ENCODE measurements around the gene CYBC1. TPM values are rescaled to one million over a fixed set of nuclear protein-coding genes. Genes with fewer than 3 reads are reported as not detected.

The CYBC1 gene
- total RNA-seq, 4 donors from 2014 or later: 79.2 to 103 (median 88.0) TPM

- TF ChIP-seq CTCF (IDR thresholded peaks at IDR 0.05) (no peak), POLR2A (IDR thresholded peaks at IDR 0.05) (no peak)
- no peaks in the 10 kb centered on the region for H3K9me3 ChIP-seq
- no peaks in the 10 kb centered on the region for H3K4me1 ChIP-seq
- no peak for DNase-seq
- peaks cover 0 to 20% (median 0%) of the 10 kb centered on the region in 3 donors for H3K36me3 ChIP-seq
- no peak overlapping the region for H3K27ac ChIP-seq
- H3K27me3 ChIP-seq: no peaks in the 10 kb centered on the region
- no peak overlapping the region for H3K4me3 ChIP-seq
Measured at GRCh38 chr17:82394278-82394677, 56.3 kb downstream of the CYBC1 start.

GRCh38 chr17:82392941-82393340, 57.6 kb downstream of the CYBC1 start:
- Histone ChIP-seq H3K36me3 (peaks cover 0 to 20% (median 0%) of the 10 kb centered on the region in 3 donors), H3K4me1 (no peaks in the 10 kb centered on the region), H3K4me3 (no peak overlapping the region), H3K27ac (no peak overlapping the region), H3K9me3 (no peaks in the 10 kb centered on the region), H3K27me3 (no peaks in the 10 kb centered on the region)
- no peak for DNase-seq
- TF ChIP-seq CTCF (IDR thresholded peaks at IDR 0.05): no peak
- TF ChIP-seq POLR2A (IDR thresholded peaks at IDR 0.05): no peak

Small RNA genes lying within 50 kb of the gene (small RNA-seq; reads per million reads assigned to genes)
- gene RF00019: 0 reads per million in 2 donors

Other genes with a start within 250 kb of the CYBC1 start
- gene CCDC57, start 237.9 kb downstream of the CYBC1 start, total RNA-seq: 100 to 1,000 TPM in 2 of 4 donors, 10 to 100 TPM in 2; 28.2 to 144 (median 79.8) TPM
- 10 to 100 TPM; 18.9 to 55.0 (median 35.3) TPM for gene SLC16A3, start 221.7 kb downstream of the CYBC1 start, total RNA-seq
- 100 to 1,000 TPM; 148 to 232 (median 215) TPM for gene CSNK1D, start 177.1 kb downstream of the CYBC1 start, total RNA-seq
- 10 to 100 TPM in 3 of 4 donors, not detected in 1; 11.6 to 15.4 (median 15.2) TPM for gene CD7, start 133.1 kb downstream of the CYBC1 start, total RNA-seq
- gene SECTM1, start 117.0 kb downstream of the CYBC1 start, total RNA-seq: 100 to 1,000 TPM in 2 of 4 donors, 10 to 100 TPM in 2; 10.7 to 258 (median 94.5) TPM
- not detected for gene TEX19, start 91.5 kb downstream of the CYBC1 start, total RNA-seq
- not detected for gene UTS2R, start 79.0 kb downstream of the CYBC1 start, total RNA-seq
- gene HEXD, start 32.4 kb downstream of the CYBC1 start, total RNA-seq: 100 to 1,000 TPM in 1 of 4 donors, 10 to 100 TPM in 3; 42.7 to 128 (median 80.5) TPM
- 10 to 100 TPM; 12.4 to 30.1 (median 24.0) TPM for gene OGFOD3, start 32.2 kb downstream of the CYBC1 start, total RNA-seq
- 10 to 100 TPM; 31.9 to 81.7 (median 52.0) TPM for gene NARF, start 8.0 kb upstream of the CYBC1 start, total RNA-seq
- 10 to 100 TPM; 40.6 to 67.7 (median 61.1) TPM for gene FOXK2, start 69.0 kb upstream of the CYBC1 start, total RNA-seq
- 10 to 100 TPM; 68.8 to 90.0 (median 77.2) TPM for gene WDR45B, start 197.7 kb upstream of the CYBC1 start, total RNA-seq
- gene RAB40B, start 247.9 kb upstream of the CYBC1 start, total RNA-seq: 10 to 100 TPM; 13.3 to 63.5 (median 29.1) TPM